H1 (cell line): Measurements from ENCODE around the gene LCLAT1. TPM values are rescaled to one million over a fixed set of nuclear protein-coding genes. Genes with fewer than 3 reads are reported as not detected.

Experiments
- CTCF ChIA-PET: fragments of 300-600 bp; sonication (Branson Sonifier 250); formaldehyde crosslinking; loops from one replicate; lab custom pipeline; 2021; ENCODE audit not compliant: partially characterized antibody; lab: Charles Lee
- POLR2A ChIA-PET: fragments of 300-600 bp; sonication (Branson Sonifier 250); formaldehyde crosslinking; loops from one replicate; lab custom pipeline; 2021; ENCODE audit warnings: inconsistent platforms; ENCODE audit not compliant: partially characterized antibody; lab: Charles Lee
- DNase-seq, 2 experiments: peaks; one replicate each; pipeline versions ENCODE4 v3.0.0 to v3.0.0-alpha.2; 2010 to 2022; ENCODE audit warnings: low spot score in 2 of 2, low read depth in 1 of 2, mixed read lengths in 1 of 2
- FAIRE-seq: peaks from 2 replicates; lab custom pipeline; 2011; peaks lifted over from hg19 to GRCh38; lab: Jason Lieb, UNC
- H2AFZ ChIP-seq: 2 replicates; pipeline ENCODE4 v1.8.1; 2012; ENCODE audit warnings: low read length, inconsistent platforms
- H2AK5ac ChIP-seq: 2 replicates; pipeline ENCODE4 v1.6.1; 2013; ENCODE audit warnings: low read depth, low read length
- H2BK120ac ChIP-seq: replicated peaks from 2 replicates; pipeline ENCODE3; 2013; ENCODE audit warnings: low read depth, low read length, inconsistent platforms
- H2BK12ac ChIP-seq: 2 replicates; pipeline ENCODE4 v1.6.1; 2013; ENCODE audit warnings: low read depth, low read length
- H2BK15ac ChIP-seq: 2 replicates; pipeline ENCODE4 v1.6.1; 2013; ENCODE audit warnings: low read length
- H2BK20ac ChIP-seq: 2 replicates; pipeline ENCODE4 v1.6.1; 2013; ENCODE audit warnings: low read length
- H2BK5ac ChIP-seq: 2 replicates; pipeline ENCODE4 v1.6.1; 2013; ENCODE audit warnings: low read depth, low read length
- H3K14ac ChIP-seq: 2 replicates; pipeline ENCODE4 v1.6.1; 2013; ENCODE audit warnings: inconsistent platforms; ENCODE audit not compliant: insufficient read length
- H3K18ac ChIP-seq: 2 replicates; pipeline ENCODE4 v1.6.1; 2013; ENCODE audit warnings: low read length; ENCODE audit errors: extremely low read depth
- H3K23ac ChIP-seq: 2 replicates; pipeline ENCODE4 v1.6.1; 2013; ENCODE audit warnings: inconsistent platforms; ENCODE audit not compliant: insufficient read length
- H3K23me2 ChIP-seq: 2 replicates; pipeline ENCODE4 v1.6.1; 2013; ENCODE audit warnings: low read depth, low read length
- H3K27ac ChIP-seq: 2 replicates; pipeline ENCODE4 v1.6.1; 2011; ENCODE audit warnings: low read depth, low read length, inconsistent platforms
- H3K27me3 ChIP-seq, 4 experiments: replicated peaks in 1 of 4; 1 replicate in 1 of 4; 2 replicates in 3 of 4; pipeline versions ENCODE4 v1.6.1 to v1.8.1; 2011 to 2013; ENCODE audit warnings: low read length in 3 of 4, mild to moderate bottlenecking in 3 of 4, inconsistent platforms in 2 of 4, mixed read lengths in 2 of 4, moderate library complexity in 1 of 4; ENCODE audit not compliant: control insufficient read depth in 3 of 4, insufficient read depth in 3 of 4; ENCODE audit errors: extremely low read depth in 1 of 4
- H3K36me3 ChIP-seq, 4 experiments: 2 replicates each; pipeline versions ENCODE4 v1.6.1 to v1.8.1; 2011 to 2013; ENCODE audit warnings: mild to moderate bottlenecking in 4 of 4, low read length in 3 of 4, moderate library complexity in 2 of 4, control low read depth in 1 of 4, inconsistent platforms in 1 of 4; ENCODE audit not compliant: insufficient read depth in 4 of 4, control insufficient read depth in 2 of 4
- H3K4ac ChIP-seq: replicated peaks from 2 replicates; pipeline ENCODE3; 2013; ENCODE audit warnings: low read length, low read depth, mixed read lengths, inconsistent platforms; ENCODE audit not compliant: insufficient read length
- H3K4me1 ChIP-seq, 4 experiments: replicated peaks in 1 of 4; 1 replicate in 1 of 4; 2 replicates in 3 of 4; pipeline versions ENCODE4 v1.6.1 to v1.8.1; 2011 to 2013; ENCODE audit warnings: low read length in 3 of 4, inconsistent platforms in 2 of 4, mixed read lengths in 1 of 4; ENCODE audit not compliant: insufficient read depth in 4 of 4, control insufficient read depth in 3 of 4
- H3K4me2 ChIP-seq, 2 experiments: 2 replicates each; pipeline versions ENCODE4 v1.6.1 to v1.8.1; 2011 to 2013; ENCODE audit warnings: low read depth in 2 of 2, low read length in 2 of 2, control low read depth in 1 of 2, inconsistent platforms in 1 of 2, mild to moderate bottlenecking in 1 of 2; ENCODE audit not compliant: insufficient read depth in 1 of 2
- H3K4me3 ChIP-seq, 4 experiments: fragments of 200-600, 300-600 bp in 1 of 4; sonication (generic), shearing (Covaris generic), sonication (Bioruptor Twin) in 1 of 4; 2 replicates each; pipeline versions ENCODE4 v1.5.1 to v1.8.1; 2011 to 2016; ENCODE audit warnings: low read length in 4 of 4, low read depth in 3 of 4, control low read depth in 2 of 4, inconsistent platforms in 2 of 4, mild to moderate bottlenecking in 2 of 4, mixed read lengths in 1 of 4, moderate library complexity in 1 of 4; ENCODE audit not compliant: insufficient read depth in 2 of 4; ENCODE audit errors: extremely low read depth in 1 of 4
- H3K56ac ChIP-seq: replicated peaks from 2 replicates; pipeline ENCODE3; 2013; ENCODE audit warnings: low read depth, mild to moderate bottlenecking, mixed read lengths, low read length, inconsistent platforms; ENCODE audit not compliant: insufficient read length
- H3K79me1 ChIP-seq: 2 replicates; pipeline ENCODE4 v1.6.1; 2013; ENCODE audit warnings: low read depth, low read length, control low read depth
- H3K79me2 ChIP-seq, 2 experiments: 2 replicates each; pipeline versions ENCODE4 v1.6.1 to v1.8.1; 2012 to 2013; ENCODE audit warnings: low read length in 2 of 2, mild to moderate bottlenecking in 2 of 2, inconsistent platforms in 1 of 2; ENCODE audit not compliant: insufficient read depth in 2 of 2, control insufficient read depth in 1 of 2
- H3K9ac ChIP-seq, 4 experiments: replicated peaks in 1 of 4; 1 replicate in 1 of 4; 2 replicates in 3 of 4; pipeline versions ENCODE4 v1.6.1 to v1.8.1; 2011 to 2013; ENCODE audit warnings: low read depth in 3 of 4, low read length in 3 of 4, control low read depth in 2 of 4, mild to moderate bottlenecking in 2 of 4, moderate library complexity in 2 of 4, inconsistent platforms in 1 of 4; ENCODE audit errors: extremely low read depth in 1 of 4
- H3K9me3 ChIP-seq, 2 experiments: 2 replicates each; pipeline versions ENCODE4 v1.6.1 to v1.8.1; 2012 to 2013; ENCODE audit warnings: mild to moderate bottlenecking in 2 of 2, moderate library complexity in 2 of 2, control low read depth in 1 of 2, inconsistent platforms in 1 of 2, low read depth in 1 of 2, low read length in 1 of 2, mixed read lengths in 1 of 2; ENCODE audit not compliant: insufficient read depth in 2 of 2
- H4K20me1 ChIP-seq, 2 experiments: replicated peaks in 1 of 2; 2 replicates each; pipeline versions ENCODE3 to v1.8.1; 2011 to 2013; ENCODE audit warnings: inconsistent platforms in 2 of 2, low read length in 2 of 2, mild to moderate bottlenecking in 1 of 2; ENCODE audit not compliant: insufficient read depth in 2 of 2, control insufficient read depth in 1 of 2
- H4K5ac ChIP-seq: 2 replicates; pipeline ENCODE4 v1.6.1; 2013; ENCODE audit warnings: low read length, low read depth, mixed read lengths, inconsistent platforms; ENCODE audit not compliant: insufficient read length
- H4K8ac ChIP-seq: 2 replicates; pipeline ENCODE4 v1.8.0; 2013; ENCODE audit warnings: mild to moderate bottlenecking, moderate library complexity, low read length, inconsistent platforms; ENCODE audit not compliant: insufficient read depth; ENCODE audit errors: extremely low read depth
- H4K91ac ChIP-seq: replicated peaks from 2 replicates; pipeline ENCODE3; 2013; ENCODE audit warnings: low read length, mixed read lengths, inconsistent platforms; ENCODE audit not compliant: insufficient read length
- ATF2 ChIP-seq: IDR thresholded peaks from 2 replicates; pipeline ENCODE4 v1.6.1; 2012; ENCODE audit warnings: low read length, inconsistent platforms
- CBX8 ChIP-seq: fragments of 300-800, 300-1000 bp; sonication (generic); IDR thresholded peaks from 2 replicates; pipeline ENCODE4 v1.7.1; 2016; ENCODE audit warnings: low read depth, low read length, borderline replicate concordance
- SAP30 ChIP-seq: fragments of 300-600 bp; sonication (generic); IDR thresholded peaks from 2 replicates; pipeline ENCODE4 v1.7.1; 2012; ENCODE audit warnings: low read length, moderate library complexity, mild to moderate bottlenecking, inconsistent platforms; ENCODE audit not compliant: insufficient read depth, insufficient replicate concordance
- TAF7 ChIP-seq: optimal IDR thresholded peaks from 2 replicates; pipeline ENCODE3; 2011; ENCODE audit warnings: low read depth, mild to moderate bottlenecking, inconsistent platforms, low read length, moderate library complexity, borderline replicate concordance
- WGBS, 2 experiments: shearing (Covaris generic) in 1 of 2; methylation state at CpG; one replicate each; pipeline versions ENCODE4 v1.1.6 to v1.1.7; 2013 to 2015; ENCODE audit warnings: low lambda C conversion rate in 2 of 2, mixed read lengths in 2 of 2, inconsistent platforms in 1 of 2, low coverage in 1 of 2, missing lambda C conversion rate in 1 of 2; ENCODE audit not compliant: insufficient replicate concordance in 2 of 2, insufficient coverage in 1 of 2, insufficient read length in 1 of 2; ENCODE audit errors: extremely low coverage in 1 of 2, missing lambda C conversion rate in 1 of 2; 5-methylcytosine and 5-hydroxymethylcytosine counted together
- polyA plus RNA-seq, 7 experiments: library from polyadenylated mRNA; depleted of rRNA in 3 of 7; stranded (reverse) in 5 of 7; unstranded in 2 of 7; fragments of >200 nt in 5 of 7; fragments of 200-250 nt in 2 of 7; gene quantifications; 1 replicate in 5 of 7; 2 replicates in 1 of 7; 4 replicates in 1 of 7; pipeline versions ENCODE4 v1.2.1 to v1.2.3, GENCODE V29; 2011 to 2013; ENCODE audit warnings: missing spikeins in 2 of 7, mixed read lengths in 2 of 7
- total RNA-seq: library from RNA; stranded (reverse); fragmentation: NEBNext Ultra II Directional; extraction: Animal tissue kit (Norgen Biotek cat#: 25700); gene quantifications from 2 replicates; pipeline ENCODE4 v1.2.1, GENCODE V29; 2021

LCLAT1 gene
- total and polyA plus RNA-seq, 2 of the 8 experiments (the other 6 are each of a cell fraction or from before 2014, with no cell fraction given): 7.6 to 22.0 TPM

- no peaks in the 10 kb centered on the region for H3K9me3 ChIP-seq
- no peak overlapping the region for H3K14ac ChIP-seq
- H3K23me2 ChIP-seq: no peaks in the 10 kb centered on the region
- H2BK15ac ChIP-seq: no peak overlapping the region
- POLR2A ChIA-PET: no interaction called here
- H2BK120ac ChIP-seq: no peak overlapping the region
- no peak overlapping the region; the same call in 1 of the 2 replicates for H2AK5ac ChIP-seq
- H4K20me1 ChIP-seq: peaks cover 0 to 4% of the 10 kb centered on the region in 2 experiments
- H3K36me3 ChIP-seq: peaks cover 0 to 3% (median 0%) of the 10 kb centered on the region in 4 experiments; a peak in 1 of 8 replicates
- TF ChIP-seq CBX8: no peak
- TF ChIP-seq TAF7: no peak
- TF ChIP-seq ATF2: no peak
- no peak for TF ChIP-seq SAP30
- TF ChIP-seq, all 59 proteins: peak for 0
- H3K9ac ChIP-seq: no peak overlapping the region
- no peak overlapping the region for H2BK20ac ChIP-seq
- WGBS, 2 experiments: 91% methylated on average over 1 of the region's 1 CpG; no CpG with 5 or more reads in 1 of the 2 experiments
- no peak for FAIRE-seq
- no peak overlapping the region for H4K5ac ChIP-seq
- no peak overlapping the region for H3K27ac ChIP-seq
- H3K4me3 ChIP-seq: no peak overlapping the region
- no peak overlapping the region for H3K4me2 ChIP-seq
- no peaks in the 10 kb centered on the region for H3K79me2 ChIP-seq
- no peak for DNase-seq
- no peak overlapping the region for H4K91ac ChIP-seq
- no peaks in the 10 kb centered on the region for H3K27me3 ChIP-seq
- H2AFZ ChIP-seq: no peak overlapping the region
- H2BK12ac ChIP-seq: no peak overlapping the region
- no peak overlapping the region for H2BK5ac ChIP-seq
- peaks cover 2% of the 10 kb centered on the region; the same call in 1 of the 2 replicates for H3K79me1 ChIP-seq
- H3K23ac ChIP-seq: no peak overlapping the region
- H3K18ac ChIP-seq: no peak overlapping the region
- H3K56ac ChIP-seq: no peak overlapping the region
- H3K4ac ChIP-seq: no peak overlapping the region
- no peaks in the 10 kb centered on the region for H3K4me1 ChIP-seq
- CTCF ChIA-PET: no interaction called here
- H4K8ac ChIP-seq: no peak overlapping the region
These were observed 114.3 kb downstream of the LCLAT1 start for GRCh38 chr2:30561349-30561748.
